Activated B cell treated with CpG ODN at 0.5 μM for 24 hours (primary cell): ENCODE measurements around the gene FAT1. TPM values are rescaled to one million over a fixed set of nuclear protein-coding genes. Genes with fewer than 3 reads are reported as not detected.
"Not testable (repeated sequence)": the region's sequence is repeated elsewhere in the genome, so short reads cannot be mapped to it uniquely, and the experiment has no call there.

ENCODE experiments used
- ATAC-seq: fragments of 200-7000 bp; cut with Tn5 transposase; one replicate; pipeline ENCODE4 v1.10.0; 2021; ENCODE audit warnings: low read depth, mild to moderate bottlenecking, moderate library complexity
- CTCF ChIA-PET: fragments of 350-600 bp; sonication (Branson Sonifier 250); formaldehyde crosslinking; loops from one replicate; lab custom pipeline; 2021; ENCODE audit warnings: antibody characterized with exemption; lab: Charles Lee
- POLR2A ChIA-PET: fragments of 350-600 bp; sonication (Branson Sonifier 250); formaldehyde crosslinking; loops from one replicate; lab custom pipeline; 2021; ENCODE audit warnings: antibody characterized with exemption; lab: Charles Lee
- DNase-seq: peaks from one replicate; pipeline ENCODE4 v3.0.0; 2022
- H3K27ac Mint-ChIP-seq: one replicate; pipeline ENCODE4 v1.8.0; 2020; ENCODE audit warnings: mixed read lengths
- H3K27me3 Mint-ChIP-seq: one replicate; pipeline ENCODE4 v1.8.0; 2021; ENCODE audit warnings: mixed read lengths
- H3K36me3 Mint-ChIP-seq: one replicate; pipeline ENCODE4 v1.8.0; 2021; ENCODE audit warnings: low read depth, mixed read lengths
- H3K4me1 Mint-ChIP-seq: one replicate; pipeline ENCODE4 v1.8.0; 2021; ENCODE audit warnings: mixed read lengths
- H3K4me3 Mint-ChIP-seq: one replicate; pipeline ENCODE4 v1.8.0; 2020; ENCODE audit warnings: mild to moderate bottlenecking, mixed read lengths
- H3K9me3 Mint-ChIP-seq: one replicate; pipeline ENCODE4 v1.8.0; 2020; ENCODE audit warnings: mixed read lengths
- CTCF ChIP-seq: fragments of 200-600 bp; IDR thresholded peaks from one replicate; pipeline ENCODE4 v1.8.0; 2022; ENCODE audit warnings: antibody characterized with exemption, mild to moderate bottlenecking
- intact Hi-C: fragments of 100-400 bp; cut with micrococcal nuclease; formaldehyde crosslinking; loops from one replicate; pipeline ENCODE4 v1.15.1; 2024
- total RNA-seq: library from RNA; stranded (reverse); gene quantifications from 2 replicates; pipeline ENCODE4 v1.2.3, GENCODE V29; 2022

Gene FAT1
- total RNA-seq, 1 donor from 2014 or later: not detected

- intact Hi-C loops: no loop called here
- TF ChIP-seq CTCF: no peak
- no peaks in the 10 kb centered on the region for H3K4me1 Mint-ChIP-seq
- H3K4me3 Mint-ChIP-seq: no peak overlapping the region
- no peaks in the 10 kb centered on the region for H3K9me3 Mint-ChIP-seq
- CTCF ChIA-PET: no interaction called here
- DNase-seq (no peak), ATAC-seq (no peak)
- H3K27me3 Mint-ChIP-seq: no peaks in the 10 kb centered on the region
- POLR2A ChIA-PET: no interaction called here
- no peak overlapping the region for H3K27ac Mint-ChIP-seq
- H3K36me3 Mint-ChIP-seq: no peaks in the 10 kb centered on the region
Measured at GRCh38 chr4:186660403-186660802, 63.3 kb downstream of the FAT1 start.

GRCh38 chr4:186659935-186660334, 63.7 kb downstream of the FAT1 start:
- TF ChIP-seq CTCF: no peak
- ATAC-seq (no peak), DNase-seq (no peak)
- Mint-ChIP-seq H3K36me3 (no peaks in the 10 kb centered on the region), H3K27me3 (no peaks in the 10 kb centered on the region), H3K9me3 (no peaks in the 10 kb centered on the region), H3K4me3 (no peak overlapping the region), H3K4me1 (no peaks in the 10 kb centered on the region), H3K27ac (no peak overlapping the region)
- ChIA-PET POLR2A (no interaction called here), CTCF (no interaction called here)
- intact Hi-C loops: no loop called here

- H3K27ac Mint-ChIP-seq, POLR2A ChIA-PET, H3K27me3 Mint-ChIP-seq, H3K4me1 Mint-ChIP-seq, DNase-seq, H3K9me3 Mint-ChIP-seq, CTCF ChIA-PET, H3K4me3 Mint-ChIP-seq, ATAC-seq, H3K36me3 Mint-ChIP-seq, intact Hi-C loops: not testable (repeated sequence)
Measured at GRCh38 chr4:186659456-186659855, 64.2 kb downstream of the FAT1 start.

GRCh38 chr4:186658657-186659056, 65.0 kb downstream of the FAT1 start:
- Mint-ChIP-seq H3K27me3 (no peaks in the 10 kb centered on the region), H3K27ac (no peak overlapping the region), H3K4me1 (no peaks in the 10 kb centered on the region), H3K9me3 (no peaks in the 10 kb centered on the region), H3K4me3 (no peak overlapping the region), H3K36me3 (no peaks in the 10 kb centered on the region)
- DNase-seq (no peak), ATAC-seq (no peak)
- TF ChIP-seq CTCF: no peak
- POLR2A ChIA-PET: no interaction called here
- intact Hi-C loops: no loop called here
- CTCF ChIA-PET: no interaction called here

- DNase-seq (no peak), ATAC-seq (no peak)
- Mint-ChIP-seq H3K9me3 (no peaks in the 10 kb centered on the region), H3K36me3 (no peaks in the 10 kb centered on the region), H3K4me3 (no peak overlapping the region), H3K27me3 (no peaks in the 10 kb centered on the region), H3K27ac (no peak overlapping the region), H3K4me1 (no peaks in the 10 kb centered on the region)
- no peak for TF ChIP-seq CTCF
- POLR2A ChIA-PET: no interaction called here
- CTCF ChIA-PET: no interaction called here
- intact Hi-C loops: no loop called here
Measured at GRCh38 chr4:186657764-186658163, 65.9 kb downstream of the FAT1 start.

- Mint-ChIP-seq H3K36me3 (no peaks in the 10 kb centered on the region), H3K4me3 (no peak overlapping the region), H3K9me3 (no peaks in the 10 kb centered on the region), H3K27ac (no peak overlapping the region), H3K27me3 (no peaks in the 10 kb centered on the region), H3K4me1 (no peaks in the 10 kb centered on the region)
- no peak for TF ChIP-seq CTCF
- ATAC-seq (no peak), DNase-seq (no peak)
- intact Hi-C loops: no loop called here
- POLR2A ChIA-PET: no interaction called here
- CTCF ChIA-PET: no interaction called here
Measured at GRCh38 chr4:186653969-186654368, 69.7 kb downstream of the FAT1 start.
